PC-9 (cell line): ENCODE results near the gene KISS1R. TPM values are rescaled to one million over a fixed set of nuclear protein-coding genes. Genes with fewer than 3 reads are reported as not detected.

ENCODE experiments used
- BruUV-seq: library from RNA; stranded (reverse); fragments of 400-500 nt; replicated peaks from 2 replicates; lab custom pipeline; 2021; lab: Mats Ljungman, UMichigan
- CTCF ChIA-PET: fragments of 300-600 bp; sonication (Branson Sonifier 250); formaldehyde crosslinking; loops from one replicate; lab custom pipeline; 2022; ENCODE audit warnings: antibody characterized with exemption; lab: Charles Lee
- POLR2A ChIA-PET: fragments of 300-600 bp; sonication (Branson Sonifier 250); formaldehyde crosslinking; loops from one replicate; lab custom pipeline; 2022; ENCODE audit warnings: antibody characterized with exemption; ENCODE audit not compliant: unreplicated experiment; lab: Charles Lee
- DNase-seq, 2 experiments: peaks; one replicate each; pipeline versions ENCODE4 v3.0.0 to v3.0.0-alpha.2; 2015 to 2022; ENCODE audit warnings: mixed read lengths in 1 of 2
- H2AFZ ChIP-seq: fragments of 200-600 bp; sonication (generic); 2 replicates; pipeline ENCODE4 v1.8.1; 2017; ENCODE audit warnings: antibody characterized with exemption
- H3F3A ChIP-seq: fragments of 200-600 bp; sonication (generic); 2 replicates; pipeline ENCODE4 v1.8.1; 2017; ENCODE audit warnings: antibody characterized with exemption, mild to moderate bottlenecking, low read depth; ENCODE audit not compliant: insufficient read depth
- H3K27ac ChIP-seq: fragments of 200-600 bp; sonication (generic); 2 replicates; pipeline ENCODE4 v1.6.1; 2016; ENCODE audit warnings: mixed run types
- H3K27me3 ChIP-seq: fragments of 200-600 bp; sonication (generic); 2 replicates; pipeline ENCODE4 v1.6.1; 2016; ENCODE audit warnings: low read depth, mixed run types; ENCODE audit not compliant: insufficient read depth
- H3K36me3 ChIP-seq: fragments of 200-600 bp; sonication (generic); 2 replicates; pipeline ENCODE4 v1.6.1; 2016; ENCODE audit warnings: low read depth, mixed run types
- H3K4me1 ChIP-seq: fragments of 200-600 bp; sonication (generic); replicated peaks from 2 replicates; pipeline ENCODE4 v1.6.1; 2016; ENCODE audit warnings: mixed run types; ENCODE audit not compliant: insufficient read depth
- H3K4me2 ChIP-seq: fragments of 200-600 bp; sonication (generic); 2 replicates; pipeline ENCODE4 v1.6.1; 2017; ENCODE audit warnings: mixed run types
- H3K4me3 ChIP-seq: fragments of 200-600 bp; sonication (generic); 2 replicates; pipeline ENCODE4 v1.6.1; 2016; ENCODE audit warnings: mixed run types
- H3K79me2 ChIP-seq: fragments of 200-600 bp; sonication (generic); 2 replicates; pipeline ENCODE4 v1.6.1; 2017; ENCODE audit warnings: low read depth, mixed run types
- H3K9me2 ChIP-seq: fragments of 200-600 bp; sonication (generic); 2 replicates; pipeline ENCODE4 v1.8.1; 2017; ENCODE audit warnings: mild to moderate bottlenecking; ENCODE audit not compliant: insufficient read depth
- H3K9me3 ChIP-seq: fragments of 200-600 bp; sonication (generic); 2 replicates; pipeline ENCODE4 v1.8.1; 2016; ENCODE audit warnings: low read depth; ENCODE audit not compliant: insufficient read depth
- H4K20me1 ChIP-seq: fragments of 200-600 bp; sonication (generic); 2 replicates; pipeline ENCODE4 v1.8.1; 2017; ENCODE audit not compliant: insufficient read depth
- EZH2 ChIP-seq: fragments of 200-600 bp; sonication (generic); IDR thresholded peaks from 2 replicates; pipeline ENCODE4 v1.8.0; 2017; ENCODE audit warnings: antibody characterized with exemption, low read depth
- intact Hi-C: fragments of 100-400 bp; cut with micrococcal nuclease; formaldehyde crosslinking; loops from one replicate; pipeline ENCODE4 v1.10.0; 2022; ENCODE audit not compliant: unreplicated experiment
- total RNA-seq: library from RNA; stranded (reverse); gene quantifications from 2 replicates; pipeline ENCODE4 v1.2.3, GENCODE V29; 2021
- TF ChIP-seq, protein P1 (sequence below): fragments of 200-600 bp; sonication (generic); conservative IDR thresholded peaks from 2 replicates; pipeline ENCODE4 v1.6.1; 2017; ENCODE audit warnings: mixed run types, antibody characterized with exemption, mild to moderate bottlenecking, moderate library complexity

KISS1R gene
- total RNA-seq, 1 experiment from 2014 or later = not detected

DNA sequence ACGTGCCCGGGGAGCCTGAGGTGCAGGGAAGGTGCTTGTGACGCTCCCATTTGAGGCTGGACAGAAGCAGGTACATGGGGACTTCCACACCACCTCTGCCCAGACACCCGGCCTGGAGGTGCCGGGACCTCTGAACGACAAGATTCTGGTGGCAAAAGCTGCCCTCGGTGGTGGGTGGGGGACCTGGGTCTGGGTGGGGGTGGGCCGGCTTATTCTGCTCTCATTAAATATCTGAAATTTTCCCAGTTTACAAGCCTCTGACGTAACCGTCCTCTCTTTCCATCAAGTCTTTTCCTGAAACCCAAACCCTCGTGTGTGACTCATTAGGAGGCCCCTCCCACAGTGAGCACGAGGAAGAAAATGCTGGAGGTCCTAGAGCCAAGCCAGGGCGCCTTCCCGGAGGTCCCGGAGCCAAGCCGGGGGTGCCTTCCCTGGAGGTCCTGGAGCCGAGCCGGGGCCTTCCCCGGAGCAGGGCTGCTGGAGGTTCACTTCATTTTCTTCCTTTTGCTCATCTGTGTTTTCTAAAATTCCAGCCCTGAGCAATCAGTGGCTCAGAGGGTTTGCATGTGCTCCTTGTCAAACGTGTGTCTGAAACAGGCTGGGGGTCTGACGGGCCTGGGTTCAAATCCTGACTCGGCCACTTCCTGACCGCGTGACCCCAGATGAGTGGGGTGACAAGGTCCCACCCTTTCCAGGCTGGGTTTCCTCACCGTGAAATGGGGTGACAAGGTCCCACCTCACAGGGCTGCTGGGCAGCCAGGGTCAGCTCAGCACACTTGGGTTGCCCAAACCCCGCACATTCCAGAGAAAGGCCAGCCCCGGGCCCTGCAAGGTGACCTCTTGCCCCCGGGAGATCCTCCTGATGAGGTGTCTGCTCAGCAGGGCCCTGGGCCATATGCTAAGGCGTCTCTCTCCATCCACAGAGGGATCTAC lies 47.6 kb upstream of the KISS1R start:
- Histone ChIP-seq H3K79me2 (no peaks in the 10 kb centered on the region), H3K4me3 (no peak overlapping the region), H3K4me1 (peaks cover 29% of the 10 kb centered on the region), H3K27ac (peak overlapping the region; percentile 78), H3K36me3 (no peaks in the 10 kb centered on the region), H3K4me2 (peak overlapping the region; percentile 60), H4K20me1 (no peaks in the 10 kb centered on the region; the same call in 1 of the 2 replicates), H3K9me3 (no peaks in the 10 kb centered on the region), H3K9me2 (no peaks in the 10 kb centered on the region), H3K27me3 (no peaks in the 10 kb centered on the region), H2AFZ (no peak overlapping the region), H3F3A (peaks cover 50% of the 10 kb centered on the region)
- TF ChIP-seq, protein P1, sequence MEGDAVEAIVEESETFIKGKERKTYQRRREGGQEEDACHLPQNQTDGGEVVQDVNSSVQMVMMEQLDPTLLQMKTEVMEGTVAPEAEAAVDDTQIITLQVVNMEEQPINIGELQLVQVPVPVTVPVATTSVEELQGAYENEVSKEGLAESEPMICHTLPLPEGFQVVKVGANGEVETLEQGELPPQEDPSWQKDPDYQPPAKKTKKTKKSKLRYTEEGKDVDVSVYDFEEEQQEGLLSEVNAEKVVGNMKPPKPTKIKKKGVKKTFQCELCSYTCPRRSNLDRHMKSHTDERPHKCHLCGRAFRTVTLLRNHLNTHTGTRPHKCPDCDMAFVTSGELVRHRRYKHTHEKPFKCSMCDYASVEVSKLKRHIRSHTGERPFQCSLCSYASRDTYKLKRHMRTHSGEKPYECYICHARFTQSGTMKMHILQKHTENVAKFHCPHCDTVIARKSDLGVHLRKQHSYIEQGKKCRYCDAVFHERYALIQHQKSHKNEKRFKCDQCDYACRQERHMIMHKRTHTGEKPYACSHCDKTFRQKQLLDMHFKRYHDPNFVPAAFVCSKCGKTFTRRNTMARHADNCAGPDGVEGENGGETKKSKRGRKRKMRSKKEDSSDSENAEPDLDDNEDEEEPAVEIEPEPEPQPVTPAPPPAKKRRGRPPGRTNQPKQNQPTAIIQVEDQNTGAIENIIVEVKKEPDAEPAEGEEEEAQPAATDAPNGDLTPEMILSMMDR = no peak
- no peak for TF ChIP-seq EZH2
- BruUV-seq = no TSS peak
- ChIA-PET POLR2A (no interaction called here), CTCF (no interaction called here)
- intact Hi-C loops = no loop called here
- peak; percentile 72 to 86 for DNase-seq

GRCh38 chr19:870314-870713 lies 46.8 kb upstream of the KISS1R start:
- H3K27ac ChIP-seq = peak overlapping the region; percentile 78
- peaks cover 29% of the 10 kb centered on the region for H3K4me1 ChIP-seq
- no TSS peak for BruUV-seq
- TF ChIP-seq EZH2 = no peak
- TF ChIP-seq, protein P1 = no peak
- H3K9me3 ChIP-seq = no peaks in the 10 kb centered on the region
- H3K36me3 ChIP-seq = no peaks in the 10 kb centered on the region
- no peak overlapping the region for H3K4me3 ChIP-seq
- H4K20me1 ChIP-seq = no peaks in the 10 kb centered on the region; the same call in 1 of the 2 replicates
- H3K27me3 ChIP-seq = no peaks in the 10 kb centered on the region
- no peaks in the 10 kb centered on the region for H3K79me2 ChIP-seq
- no peak overlapping the region for H2AFZ ChIP-seq
- H3K9me2 ChIP-seq = no peaks in the 10 kb centered on the region
- CTCF ChIA-PET = no interaction called here
- intact Hi-C loops = no loop called here
- peaks cover 47% of the 10 kb centered on the region for H3F3A ChIP-seq
- POLR2A ChIA-PET = no interaction called here
- peak overlapping the region; percentile 60; the same call in 1 of the 2 replicates for H3K4me2 ChIP-seq
- DNase-seq = no peak

DNA sequence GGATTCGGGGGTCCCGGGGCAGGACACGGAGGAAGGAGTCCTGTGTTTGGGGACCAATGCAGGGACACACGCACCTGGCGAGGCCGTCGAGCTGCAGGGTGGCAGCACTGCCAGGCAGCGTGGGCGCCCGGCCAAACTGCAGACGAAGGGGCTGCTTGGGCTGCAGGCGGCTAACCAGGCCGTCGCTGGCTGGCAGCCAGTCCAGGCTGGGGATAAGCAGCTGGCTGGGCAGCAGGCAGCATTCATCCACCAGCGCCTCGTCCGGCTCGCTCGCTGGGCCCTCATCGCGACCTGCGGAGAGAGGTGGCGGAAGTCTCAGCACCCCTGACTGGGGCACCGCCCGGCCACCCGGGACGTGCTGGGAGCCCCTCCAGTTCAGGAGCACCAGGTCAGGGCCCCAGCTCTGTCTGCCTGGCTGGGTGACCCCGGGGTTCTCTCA lies 46.2 kb upstream of the KISS1R start:
- Histone ChIP-seq H3F3A (peaks cover 44% of the 10 kb centered on the region), H3K9me3 (no peaks in the 10 kb centered on the region), H3K36me3 (no peaks in the 10 kb centered on the region), H2AFZ (no peak overlapping the region), H3K79me2 (no peaks in the 10 kb centered on the region), H3K27ac (no peak overlapping the region), H3K9me2 (no peaks in the 10 kb centered on the region), H4K20me1 (no peaks in the 10 kb centered on the region; the same call in 1 of the 2 replicates), H3K4me1 (peaks cover 29% of the 10 kb centered on the region), H3K4me3 (no peak overlapping the region), H3K4me2 (no peak overlapping the region), H3K27me3 (no peaks in the 10 kb centered on the region)
- TF ChIP-seq EZH2 = no peak
- TF ChIP-seq, protein P1 = no peak
- intact Hi-C loops = no loop called here
- peak in 1 of 2 experiments; percentile 26 for DNase-seq
- POLR2A ChIA-PET = no interaction called here
- CTCF ChIA-PET = no interaction called here
- BruUV-seq = no TSS peak
